H9 (cell line): Measurements from ENCODE around the gene ZBBX. TPM values are rescaled to one million over a fixed set of nuclear protein-coding genes. Genes with fewer than 3 reads are reported as not detected.

Experiments
- DNase-seq: peaks from one replicate; pipeline ENCODE4 v3.0.0-alpha.2; 2017
- H2AFZ ChIP-seq: one replicate; pipeline ENCODE4 v1.6.1; 2013; ENCODE audit warnings: mild to moderate bottlenecking, low read length, control low read depth, moderate library complexity
- H2AK5ac ChIP-seq: 2 replicates; pipeline ENCODE4 v1.6.1; 2013; ENCODE audit warnings: low read length, control low read depth, mixed read lengths; ENCODE audit not compliant: insufficient read length
- H2BK120ac ChIP-seq: one replicate; pipeline ENCODE4 v1.6.1; 2013; ENCODE audit warnings: low read depth, mild to moderate bottlenecking, low read length, control low read depth, inconsistent platforms; ENCODE audit not compliant: poor library complexity, severe bottlenecking
- H2BK12ac ChIP-seq: 2 replicates; pipeline ENCODE4 v1.6.1; 2013; ENCODE audit warnings: low read length, control low read depth, mixed read lengths, low read depth; ENCODE audit not compliant: insufficient read length
- H2BK15ac ChIP-seq: 2 replicates; pipeline ENCODE4 v1.6.1; 2013; ENCODE audit warnings: low read depth, low read length, control low read depth
- H2BK20ac ChIP-seq: one replicate; pipeline ENCODE4 v1.6.1; 2013; ENCODE audit warnings: low read depth, mild to moderate bottlenecking, low read length, control low read depth, inconsistent platforms; ENCODE audit not compliant: poor library complexity, severe bottlenecking
- H2BK5ac ChIP-seq: 2 replicates; pipeline ENCODE4 v1.6.1; 2013; ENCODE audit warnings: low read length, control low read depth, mixed read lengths; ENCODE audit not compliant: insufficient read length
- H3K14ac ChIP-seq: 2 replicates; pipeline ENCODE4 v1.6.1; 2013; ENCODE audit warnings: low read length, control low read depth; ENCODE audit not compliant: insufficient read depth
- H3K18ac ChIP-seq: 2 replicates; pipeline ENCODE4 v1.6.1; 2013; ENCODE audit warnings: low read depth, mild to moderate bottlenecking, mixed read lengths, low read length, control low read depth; ENCODE audit not compliant: insufficient read length
- H3K23ac ChIP-seq: 2 replicates; pipeline ENCODE4 v1.6.1; 2013; ENCODE audit warnings: low read length, control low read depth, mixed read lengths, low read depth; ENCODE audit not compliant: insufficient read length
- H3K23me2 ChIP-seq: 2 replicates; pipeline ENCODE4 v1.6.1; 2013; ENCODE audit warnings: low read depth, mild to moderate bottlenecking, mixed read lengths, low read length, control low read depth; ENCODE audit not compliant: insufficient read length, poor library complexity, severe bottlenecking
- H3K27ac ChIP-seq: 2 replicates; pipeline ENCODE4 v1.5.1; 2013; ENCODE audit warnings: low read length, control low read depth, mixed read lengths, low read depth; ENCODE audit not compliant: insufficient read length
- H3K27me3 ChIP-seq: 2 replicates; pipeline ENCODE4 v1.6.1; 2013; ENCODE audit warnings: low read length, control low read depth, inconsistent platforms; ENCODE audit not compliant: insufficient read depth
- H3K4ac ChIP-seq: 2 replicates; pipeline ENCODE4 v1.6.1; 2013; ENCODE audit warnings: low read depth, mild to moderate bottlenecking, control low read depth, inconsistent platforms, low read length, moderate library complexity
- H3K4me1 ChIP-seq: 2 replicates; pipeline ENCODE4 v1.6.1; 2013; ENCODE audit warnings: low read length, control low read depth, inconsistent platforms; ENCODE audit not compliant: insufficient read depth
- H3K4me2 ChIP-seq: 2 replicates; pipeline ENCODE4 v1.6.1; 2013; ENCODE audit warnings: low read length, control low read depth, mixed read lengths; ENCODE audit not compliant: insufficient read length, insufficient read depth
- H3K56ac ChIP-seq: 2 replicates; pipeline ENCODE4 v1.6.1; 2013; ENCODE audit warnings: low read depth, mild to moderate bottlenecking, mixed read lengths, low read length, control low read depth; ENCODE audit not compliant: insufficient read length
- H3K79me1 ChIP-seq: 2 replicates; pipeline ENCODE4 v1.6.1; 2013; ENCODE audit warnings: low read depth, mild to moderate bottlenecking, moderate library complexity, low read length, control low read depth, inconsistent platforms; ENCODE audit not compliant: insufficient read depth, poor library complexity, severe bottlenecking
- H3K79me2 ChIP-seq: 2 replicates; pipeline ENCODE4 v1.6.1; 2013; ENCODE audit warnings: low read length, control low read depth, inconsistent platforms; ENCODE audit not compliant: insufficient read depth
- H3K9ac ChIP-seq: 2 replicates; pipeline ENCODE4 v1.6.1; 2013; ENCODE audit warnings: low read length, control low read depth, mixed read lengths; ENCODE audit not compliant: insufficient read length; ENCODE audit errors: extremely low read depth
- H3K9me3 ChIP-seq: one replicate; pipeline ENCODE4 v1.6.1; 2013; ENCODE audit warnings: low read depth, low read length, inconsistent platforms; ENCODE audit not compliant: control insufficient read depth
- H3T11ph ChIP-seq: one replicate; pipeline ENCODE4 v1.6.1; 2013; ENCODE audit warnings: mild to moderate bottlenecking, low read length, control low read depth, inconsistent platforms
- H4K20me1 ChIP-seq: one replicate; pipeline ENCODE4 v1.6.1; 2013; ENCODE audit not compliant: control insufficient read depth, insufficient read length, insufficient read depth
- H4K5ac ChIP-seq: 2 replicates; pipeline ENCODE4 v1.6.1; 2013; ENCODE audit warnings: low read depth, mild to moderate bottlenecking, mixed read lengths, low read length, control low read depth; ENCODE audit not compliant: insufficient read length
- H4K8ac ChIP-seq: replicated peaks from 2 replicates; pipeline ENCODE4 v1.6.1; 2013; ENCODE audit warnings: low read length, control low read depth, mixed read lengths, low read depth; ENCODE audit not compliant: insufficient read length
- H4K91ac ChIP-seq: 2 replicates; pipeline ENCODE4 v1.6.1; 2013; ENCODE audit warnings: low read depth, mild to moderate bottlenecking, moderate library complexity, mixed read lengths, low read length, control low read depth; ENCODE audit not compliant: insufficient read length
- H3K27ac Mint-ChIP-seq, 3 experiments: 2 replicates in 2 of 3; 3 replicates in 1 of 3; pipeline ENCODE4 v1.8.0; 2020 to 2021; ENCODE audit warnings: mixed read lengths in 3 of 3, mild to moderate bottlenecking in 1 of 3, moderate library complexity in 1 of 3
- H3K27me3 Mint-ChIP-seq: 2 replicates; pipeline ENCODE4 v1.8.0; 2021; ENCODE audit warnings: low read depth, mild to moderate bottlenecking, moderate library complexity, mixed read lengths
- H3K36me3 Mint-ChIP-seq, 3 experiments: 2 replicates in 2 of 3; 3 replicates in 1 of 3; pipeline ENCODE4 v1.8.0; 2020 to 2021; ENCODE audit warnings: low read depth in 3 of 3, mixed read lengths in 3 of 3; ENCODE audit not compliant: insufficient read depth in 1 of 3
- H3K4me1 Mint-ChIP-seq, 2 experiments: 2 replicates each; pipeline ENCODE4 v1.8.0; 2020; ENCODE audit warnings: mixed read lengths in 2 of 2
- H3K4me3 Mint-ChIP-seq, 2 experiments: 2 replicates in 1 of 2; 3 replicates in 1 of 2; pipeline ENCODE4 v1.8.0; 2020 to 2021; ENCODE audit warnings: mild to moderate bottlenecking in 2 of 2, mixed read lengths in 2 of 2, moderate library complexity in 1 of 2
- H3K9me3 Mint-ChIP-seq, 2 experiments: 2 replicates in 1 of 2; 3 replicates in 1 of 2; pipeline ENCODE4 v1.8.0; 2020; ENCODE audit warnings: mild to moderate bottlenecking in 2 of 2, mixed read lengths in 2 of 2, moderate library complexity in 1 of 2
- WGBS: extraction: QIAGEN DNeasy Blood & Tissue Kit; methylation state at CpG from one replicate; pipeline ENCODE4 v1.1.7; 2013; ENCODE audit warnings: missing lambda C conversion rate, low lambda C conversion rate, mixed read lengths; ENCODE audit not compliant: insufficient read length; ENCODE audit errors: extremely low coverage; 5-methylcytosine and 5-hydroxymethylcytosine counted together
- total RNA-seq: library from RNA; stranded (reverse); gene quantifications from 2 replicates; pipeline ENCODE4 v1.2.1, GENCODE V29; 2021
- TF ChIP-seq, protein P1 (sequence below): fragments of 200-600 bp; sonication (generic); conservative IDR thresholded peaks from 3 replicates; pipeline ENCODE4 v1.8.0; 2021; ENCODE audit warnings: antibody characterized with exemption, mild to moderate bottlenecking

The ZBBX gene
- total RNA-seq, 1 experiment from 2014 or later, result 2.4 TPM

GRCh38 chr3:167323572-167323971 is 56.5 kb downstream of the ZBBX start:
- TF ChIP-seq, protein P1, sequence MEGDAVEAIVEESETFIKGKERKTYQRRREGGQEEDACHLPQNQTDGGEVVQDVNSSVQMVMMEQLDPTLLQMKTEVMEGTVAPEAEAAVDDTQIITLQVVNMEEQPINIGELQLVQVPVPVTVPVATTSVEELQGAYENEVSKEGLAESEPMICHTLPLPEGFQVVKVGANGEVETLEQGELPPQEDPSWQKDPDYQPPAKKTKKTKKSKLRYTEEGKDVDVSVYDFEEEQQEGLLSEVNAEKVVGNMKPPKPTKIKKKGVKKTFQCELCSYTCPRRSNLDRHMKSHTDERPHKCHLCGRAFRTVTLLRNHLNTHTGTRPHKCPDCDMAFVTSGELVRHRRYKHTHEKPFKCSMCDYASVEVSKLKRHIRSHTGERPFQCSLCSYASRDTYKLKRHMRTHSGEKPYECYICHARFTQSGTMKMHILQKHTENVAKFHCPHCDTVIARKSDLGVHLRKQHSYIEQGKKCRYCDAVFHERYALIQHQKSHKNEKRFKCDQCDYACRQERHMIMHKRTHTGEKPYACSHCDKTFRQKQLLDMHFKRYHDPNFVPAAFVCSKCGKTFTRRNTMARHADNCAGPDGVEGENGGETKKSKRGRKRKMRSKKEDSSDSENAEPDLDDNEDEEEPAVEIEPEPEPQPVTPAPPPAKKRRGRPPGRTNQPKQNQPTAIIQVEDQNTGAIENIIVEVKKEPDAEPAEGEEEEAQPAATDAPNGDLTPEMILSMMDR, result no peak
- no peak overlapping the region for H2BK20ac ChIP-seq
- H3K18ac ChIP-seq, result no peak overlapping the region
- no peak overlapping the region for H3K27ac ChIP-seq
- H3K56ac ChIP-seq, result no peak overlapping the region
- H3T11ph ChIP-seq, result no peak overlapping the region
- no peak overlapping the region for H2BK120ac ChIP-seq
- DNase-seq, result no peak
- no peak overlapping the region for H2BK15ac ChIP-seq
- no peak overlapping the region for H3K9ac ChIP-seq
- Mint-ChIP-seq H3K27me3 (no peaks in the 10 kb centered on the region), H3K9me3 (no peaks in the 10 kb centered on the region), H3K4me1 (no peaks in the 10 kb centered on the region), H3K27ac (no peak overlapping the region), H3K4me3 (no peak overlapping the region), H3K36me3 (no peaks in the 10 kb centered on the region)
- no peaks in the 10 kb centered on the region for H3K79me1 ChIP-seq
- H3K4me2 ChIP-seq, result no peak overlapping the region
- H4K8ac ChIP-seq, result no peak overlapping the region
- H3K4me1 ChIP-seq, result no peaks in the 10 kb centered on the region
- no peak overlapping the region for H3K4ac ChIP-seq
- H4K91ac ChIP-seq, result no peak overlapping the region
- H2BK12ac ChIP-seq, result no peak overlapping the region
- no peaks in the 10 kb centered on the region for H3K23me2 ChIP-seq
- no peak overlapping the region for H2AK5ac ChIP-seq
- no peaks in the 10 kb centered on the region for H3K27me3 ChIP-seq
- H4K5ac ChIP-seq, result no peak overlapping the region
- no peaks in the 10 kb centered on the region for H3K79me2 ChIP-seq
- H2BK5ac ChIP-seq, result no peak overlapping the region
- no peaks in the 10 kb centered on the region for H4K20me1 ChIP-seq
- H3K9me3 ChIP-seq, result no peaks in the 10 kb centered on the region
- H3K14ac ChIP-seq, result no peak overlapping the region
- no peak overlapping the region for H3K23ac ChIP-seq
- H2AFZ ChIP-seq, result no peak overlapping the region
- no CpG with 5 or more reads among the region's 2 CpGs for WGBS
